ENCODE data around the gene TMEM184B. TPM values are rescaled to one million over a fixed set of nuclear protein-coding genes. Genes with fewer than 3 reads are reported as not detected.

Gene TMEM184B
- total RNA-seq, 1 experiment from 2014 or later: 89.7 TPM

GRCh38 chr22:38233427-38233826, 39.4 kb downstream of the TMEM184B start:
- H3K4me3 Mint-ChIP-seq: no peak overlapping the region
- no peak for ATAC-seq
- no peaks in the 10 kb centered on the region for H3K4me1 Mint-ChIP-seq
- ChIA-PET CTCF (no interaction called here), POLR2A (no interaction called here)
- H3K27ac Mint-ChIP-seq: no peak overlapping the region
- H3K36me3 Mint-ChIP-seq: peaks cover 42% of the 10 kb centered on the region
- no peaks in the 10 kb centered on the region for H3K27me3 Mint-ChIP-seq (ENCODE audit: low read depth)
- DNase-seq (ENCODE audit: low spot score): no peak
- TF ChIP-seq IRF2 (CRISPR knock-in tag; IDR thresholded peaks at IDR 0.05; ENCODE audit: borderline replicate concordance, low read depth) (no peak), GTF2I (CRISPR knock-in tag; conservative IDR thresholded peaks at IDR 0.05) (no peak), ZMAT4 (CRISPR knock-in tag; IDR thresholded peaks at IDR 0.05) (no peak), RELA (CRISPR knock-in tag; IDR thresholded peaks at IDR 0.05; ENCODE audit: borderline replicate concordance) (no peak), FOXP4 (CRISPR knock-in tag; IDR thresholded peaks at IDR 0.05) (no peak), ZNF671 (CRISPR knock-in tag; IDR thresholded peaks at IDR 0.05) (no peak), AR (CRISPR knock-in tag; IDR thresholded peaks at IDR 0.05) (no peak), GRHL2 (CRISPR knock-in tag; IDR thresholded peaks at IDR 0.05; ENCODE audit: insufficient replicate concordance, severe bottlenecking) (no peak), E2F4 (CRISPR knock-in tag; IDR thresholded peaks at IDR 0.05; ENCODE audit: borderline replicate concordance, low read depth) (no peak), SMAD4 (CRISPR knock-in tag; IDR thresholded peaks at IDR 0.05) (no peak), ZNF263 (CRISPR knock-in tag; IDR thresholded peaks at IDR 0.05; ENCODE audit: low read depth) (no peak), NR3C1 (CRISPR knock-in tag; conservative IDR thresholded peaks at IDR 0.05; ENCODE audit: low read depth) (no peak), E2F5 (CRISPR knock-in tag; IDR thresholded peaks at IDR 0.05) (no peak), ELF4 (CRISPR knock-in tag; IDR thresholded peaks at IDR 0.05; ENCODE audit: low read depth) (no peak), CBFB (CRISPR knock-in tag; IDR thresholded peaks at IDR 0.05; ENCODE audit: low read depth) (no peak), SP1 (CRISPR knock-in tag; conservative IDR thresholded peaks at IDR 0.05) (no peak)
- no peaks in the 10 kb centered on the region for H3K9me3 Mint-ChIP-seq

GRCh38 chr22:38232196-38232595, 40.6 kb downstream of the TMEM184B start:
- POLR2A ChIA-PET: no interaction called here
- no peak overlapping the region for H3K4me3 Mint-ChIP-seq
- no peaks in the 10 kb centered on the region for H3K4me1 Mint-ChIP-seq
- TF ChIP-seq CTCF (IDR thresholded peaks at IDR 0.05) (no peak), AR (CRISPR knock-in tag; IDR thresholded peaks at IDR 0.05) (no peak), JUN (CRISPR knock-in tag; IDR thresholded peaks at IDR 0.05) (no peak), CREM (CRISPR knock-in tag; IDR thresholded peaks at IDR 0.05) (no peak), SMAD3 (CRISPR knock-in tag; IDR thresholded peaks at IDR 0.05; ENCODE audit: borderline replicate concordance) (no peak), RELA (CRISPR knock-in tag; IDR thresholded peaks at IDR 0.05; ENCODE audit: borderline replicate concordance) (no peak), ERG (CRISPR knock-in tag; IDR thresholded peaks at IDR 0.05) (no peak), E2F5 (CRISPR knock-in tag; IDR thresholded peaks at IDR 0.05) (no peak)

More at GRCh38 chr22:38232196-38232595, 40.6 kb downstream of the TMEM184B start:
- DNase-seq (ENCODE audit: low spot score) (no peak), ATAC-seq (no peak)
- H3K27ac Mint-ChIP-seq: no peak overlapping the region
- no peaks in the 10 kb centered on the region for H3K27me3 Mint-ChIP-seq (ENCODE audit: low read depth)
- H3K9me3 Mint-ChIP-seq: no peaks in the 10 kb centered on the region
- peaks cover 44% of the 10 kb centered on the region for H3K36me3 Mint-ChIP-seq
- CTCF ChIA-PET: no interaction called here

Measured in WTC11 (cell line).